HCT116 (cell line): ENCODE data around the gene BOD1.

ENCODE experiments used
- EZH2phosphoT487 ChIP-seq: fragments of 200-600 bp; IDR thresholded peaks from 2 replicates; pipeline ENCODE4 v1.6.1; 2018; ENCODE audit warnings: antibody characterized with exemption, borderline replicate concordance
- TF ChIP-seq, protein P1 (sequence below), 3 experiments: fragments of 200-600 bp in 1 of 3; sonication (generic) in 1 of 3; IDR thresholded peaks in 2 of 3; conservative IDR thresholded peaks in 1 of 3; 2 replicates each; pipeline ENCODE4 v1.5.1; 2012 to 2017; ENCODE audit warnings: low read depth in 2 of 3, low read length in 2 of 3, antibody characterized with exemption in 1 of 3, borderline replicate concordance in 1 of 3, control low read depth in 1 of 3, mild to moderate bottlenecking in 1 of 3, mixed read lengths in 1 of 3, mixed run types in 1 of 3, moderate library complexity in 1 of 3; ENCODE audit not compliant: insufficient read depth in 1 of 3
- TF ChIP-seq, protein P2 (sequence below): IDR thresholded peaks from 2 replicates; pipeline ENCODE4 v1.6.1; 2011; ENCODE audit warnings: mild to moderate bottlenecking, low read length, moderate library complexity; ENCODE audit not compliant: insufficient replicate concordance; ENCODE audit errors: extremely low read depth
- TF ChIP-seq, protein P3 (sequence below): IDR thresholded peaks from 2 replicates; pipeline ENCODE4 v1.6.1; 2012; ENCODE audit warnings: low read depth

- TF ChIP-seq, protein P1, sequence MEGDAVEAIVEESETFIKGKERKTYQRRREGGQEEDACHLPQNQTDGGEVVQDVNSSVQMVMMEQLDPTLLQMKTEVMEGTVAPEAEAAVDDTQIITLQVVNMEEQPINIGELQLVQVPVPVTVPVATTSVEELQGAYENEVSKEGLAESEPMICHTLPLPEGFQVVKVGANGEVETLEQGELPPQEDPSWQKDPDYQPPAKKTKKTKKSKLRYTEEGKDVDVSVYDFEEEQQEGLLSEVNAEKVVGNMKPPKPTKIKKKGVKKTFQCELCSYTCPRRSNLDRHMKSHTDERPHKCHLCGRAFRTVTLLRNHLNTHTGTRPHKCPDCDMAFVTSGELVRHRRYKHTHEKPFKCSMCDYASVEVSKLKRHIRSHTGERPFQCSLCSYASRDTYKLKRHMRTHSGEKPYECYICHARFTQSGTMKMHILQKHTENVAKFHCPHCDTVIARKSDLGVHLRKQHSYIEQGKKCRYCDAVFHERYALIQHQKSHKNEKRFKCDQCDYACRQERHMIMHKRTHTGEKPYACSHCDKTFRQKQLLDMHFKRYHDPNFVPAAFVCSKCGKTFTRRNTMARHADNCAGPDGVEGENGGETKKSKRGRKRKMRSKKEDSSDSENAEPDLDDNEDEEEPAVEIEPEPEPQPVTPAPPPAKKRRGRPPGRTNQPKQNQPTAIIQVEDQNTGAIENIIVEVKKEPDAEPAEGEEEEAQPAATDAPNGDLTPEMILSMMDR (IDR thresholded peaks at IDR 0.05 in 2 of 3, conservative IDR thresholded peaks at IDR 0.05 in 1 of 3; ENCODE audit: borderline replicate concordance in 1 of 3, insufficient read depth in 1 of 3, low read depth in 2 of 3, low read length in 2 of 3), result no peak
- TF ChIP-seq EZH2phosphoT487, result no peak
- TF ChIP-seq, protein P2, sequence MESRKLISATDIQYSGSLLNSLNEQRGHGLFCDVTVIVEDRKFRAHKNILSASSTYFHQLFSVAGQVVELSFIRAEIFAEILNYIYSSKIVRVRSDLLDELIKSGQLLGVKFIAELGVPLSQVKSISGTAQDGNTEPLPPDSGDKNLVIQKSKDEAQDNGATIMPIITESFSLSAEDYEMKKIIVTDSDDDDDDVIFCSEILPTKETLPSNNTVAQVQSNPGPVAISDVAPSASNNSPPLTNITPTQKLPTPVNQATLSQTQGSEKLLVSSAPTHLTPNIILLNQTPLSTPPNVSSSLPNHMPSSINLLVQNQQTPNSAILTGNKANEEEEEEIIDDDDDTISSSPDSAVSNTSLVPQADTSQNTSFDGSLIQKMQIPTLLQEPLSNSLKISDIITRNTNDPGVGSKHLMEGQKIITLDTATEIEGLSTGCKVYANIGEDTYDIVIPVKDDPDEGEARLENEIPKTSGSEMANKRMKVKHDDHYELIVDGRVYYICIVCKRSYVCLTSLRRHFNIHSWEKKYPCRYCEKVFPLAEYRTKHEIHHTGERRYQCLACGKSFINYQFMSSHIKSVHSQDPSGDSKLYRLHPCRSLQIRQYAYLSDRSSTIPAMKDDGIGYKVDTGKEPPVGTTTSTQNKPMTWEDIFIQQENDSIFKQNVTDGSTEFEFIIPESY, result no peak
- TF ChIP-seq, protein P3, sequence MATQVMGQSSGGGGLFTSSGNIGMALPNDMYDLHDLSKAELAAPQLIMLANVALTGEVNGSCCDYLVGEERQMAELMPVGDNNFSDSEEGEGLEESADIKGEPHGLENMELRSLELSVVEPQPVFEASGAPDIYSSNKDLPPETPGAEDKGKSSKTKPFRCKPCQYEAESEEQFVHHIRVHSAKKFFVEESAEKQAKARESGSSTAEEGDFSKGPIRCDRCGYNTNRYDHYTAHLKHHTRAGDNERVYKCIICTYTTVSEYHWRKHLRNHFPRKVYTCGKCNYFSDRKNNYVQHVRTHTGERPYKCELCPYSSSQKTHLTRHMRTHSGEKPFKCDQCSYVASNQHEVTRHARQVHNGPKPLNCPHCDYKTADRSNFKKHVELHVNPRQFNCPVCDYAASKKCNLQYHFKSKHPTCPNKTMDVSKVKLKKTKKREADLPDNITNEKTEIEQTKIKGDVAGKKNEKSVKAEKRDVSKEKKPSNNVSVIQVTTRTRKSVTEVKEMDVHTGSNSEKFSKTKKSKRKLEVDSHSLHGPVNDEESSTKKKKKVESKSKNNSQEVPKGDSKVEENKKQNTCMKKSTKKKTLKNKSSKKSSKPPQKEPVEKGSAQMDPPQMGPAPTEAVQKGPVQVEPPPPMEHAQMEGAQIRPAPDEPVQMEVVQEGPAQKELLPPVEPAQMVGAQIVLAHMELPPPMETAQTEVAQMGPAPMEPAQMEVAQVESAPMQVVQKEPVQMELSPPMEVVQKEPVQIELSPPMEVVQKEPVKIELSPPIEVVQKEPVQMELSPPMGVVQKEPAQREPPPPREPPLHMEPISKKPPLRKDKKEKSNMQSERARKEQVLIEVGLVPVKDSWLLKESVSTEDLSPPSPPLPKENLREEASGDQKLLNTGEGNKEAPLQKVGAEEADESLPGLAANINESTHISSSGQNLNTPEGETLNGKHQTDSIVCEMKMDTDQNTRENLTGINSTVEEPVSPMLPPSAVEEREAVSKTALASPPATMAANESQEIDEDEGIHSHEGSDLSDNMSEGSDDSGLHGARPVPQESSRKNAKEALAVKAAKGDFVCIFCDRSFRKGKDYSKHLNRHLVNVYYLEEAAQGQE, result no peak
These were observed 31.9 kb upstream of the BOD1 start for GRCh38 chr5:173648308-173648866.
